HG03196 (cell line): ENCODE measurements around the gene FAM47E.
"Not testable (repeated sequence)": the region's sequence is repeated elsewhere in the genome, so short reads cannot be mapped to it uniquely, and the experiment has no call there.

ENCODE experiments used
- ATAC-seq: cut with Tn5 transposase; IDR thresholded peaks from one replicate; pipeline ENCODE4 v1.9.1; 2021; ENCODE audit not compliant: unreplicated experiment

FAM47E gene

GRCh38 chr4:76266627-76267026 is 15.1 kb downstream of the FAM47E start:
- no peak for ATAC-seq

GRCh38 chr4:76267811-76268210 is 16.3 kb downstream of the FAM47E start:
- ATAC-seq, result no peak

GRCh38 chr4:76270244-76271175 is 19.0 kb downstream of the FAM47E start:
- ATAC-seq, result no peak

- ATAC-seq, result no peak
Observed at GRCh38 chr4:76271248-76271647, 19.7 kb downstream of the FAM47E start.

- ATAC-seq, result no peak
Observed at GRCh38 chr4:76272073-76272472, 20.6 kb downstream of the FAM47E start.

GRCh38 chr4:76272582-76272981 is 21.1 kb downstream of the FAM47E start:
- no peak for ATAC-seq

- ATAC-seq, result no peak
Observed at GRCh38 chr4:76272999-76273398, 21.5 kb downstream of the FAM47E start.

GRCh38 chr4:76275486-76276124 is 24.1 kb downstream of the FAM47E start:
- no peak for ATAC-seq

- ATAC-seq, result no peak
Observed at GRCh38 chr4:76276813-76277212, 25.3 kb downstream of the FAM47E start.

GRCh38 chr4:76277667-76278066 is 26.1 kb downstream of the FAM47E start:
- ATAC-seq, result no peak

GRCh38 chr4:76278583-76278982 is 27.1 kb downstream of the FAM47E start:
- no peak for ATAC-seq

- no peak for ATAC-seq
Observed at GRCh38 chr4:76279462-76279861, 27.9 kb downstream of the FAM47E start.

GRCh38 chr4:76280488-76281441 is 29.2 kb downstream of the FAM47E start:
- ATAC-seq, result no peak

GRCh38 chr4:76281594-76281993 is 30.1 kb downstream of the FAM47E start:
- ATAC-seq, result not testable (repeated sequence)

- ATAC-seq, result no peak
Observed at GRCh38 chr4:76282941-76283689, 31.6 kb downstream of the FAM47E start.

- ATAC-seq, result no peak
Observed at GRCh38 chr4:76283900-76284299, 32.4 kb downstream of the FAM47E start.

- ATAC-seq, result not testable (repeated sequence)
Observed at GRCh38 chr4:76287811-76288210, 36.3 kb downstream of the FAM47E start.

- ATAC-seq, result no peak
Observed at GRCh38 chr4:76292730-76293129, 41.2 kb downstream of the FAM47E start.

- no peak for ATAC-seq
Observed at GRCh38 chr4:76293772-76294171, 42.3 kb downstream of the FAM47E start.

- no peak for ATAC-seq
Observed at GRCh38 chr4:76296286-76296820, 44.8 kb downstream of the FAM47E start.
